Upper lobe of left lung (tissue), 4 donors: ENCODE measurements around the gene PSME2.

Experiments used
- EP300 ChIP-seq, 4 donors: sonication (generic); formaldehyde crosslinking; IDR thresholded peaks; one replicate each; pipeline ENCODE4 v1.5.1; 2017; ENCODE audit warnings: antibody characterized with exemption in 4 of 4, control low read depth in 2 of 4
- POLR2A ChIP-seq, 4 donors: fragments of 450-650 bp; IDR thresholded peaks; one replicate each; pipeline ENCODE4 v1.5.1; 2016 to 2017; ENCODE audit warnings: antibody characterized with exemption in 4 of 4, mild to moderate bottlenecking in 2 of 4
- TF ChIP-seq, protein P1 (sequence below), 6 experiments: fragments of 450-650 bp in 4 of 6; fragments of 200-600 bp in 2 of 6; sonication (generic) in 2 of 6; IDR thresholded peaks; one replicate each; pipeline ENCODE4 v1.5.1; 2016 to 2019; ENCODE audit warnings: antibody characterized with exemption in 6 of 6

- TF ChIP-seq, protein P1, sequence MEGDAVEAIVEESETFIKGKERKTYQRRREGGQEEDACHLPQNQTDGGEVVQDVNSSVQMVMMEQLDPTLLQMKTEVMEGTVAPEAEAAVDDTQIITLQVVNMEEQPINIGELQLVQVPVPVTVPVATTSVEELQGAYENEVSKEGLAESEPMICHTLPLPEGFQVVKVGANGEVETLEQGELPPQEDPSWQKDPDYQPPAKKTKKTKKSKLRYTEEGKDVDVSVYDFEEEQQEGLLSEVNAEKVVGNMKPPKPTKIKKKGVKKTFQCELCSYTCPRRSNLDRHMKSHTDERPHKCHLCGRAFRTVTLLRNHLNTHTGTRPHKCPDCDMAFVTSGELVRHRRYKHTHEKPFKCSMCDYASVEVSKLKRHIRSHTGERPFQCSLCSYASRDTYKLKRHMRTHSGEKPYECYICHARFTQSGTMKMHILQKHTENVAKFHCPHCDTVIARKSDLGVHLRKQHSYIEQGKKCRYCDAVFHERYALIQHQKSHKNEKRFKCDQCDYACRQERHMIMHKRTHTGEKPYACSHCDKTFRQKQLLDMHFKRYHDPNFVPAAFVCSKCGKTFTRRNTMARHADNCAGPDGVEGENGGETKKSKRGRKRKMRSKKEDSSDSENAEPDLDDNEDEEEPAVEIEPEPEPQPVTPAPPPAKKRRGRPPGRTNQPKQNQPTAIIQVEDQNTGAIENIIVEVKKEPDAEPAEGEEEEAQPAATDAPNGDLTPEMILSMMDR (IDR thresholded peaks at IDR 0.05), result no peak
- TF ChIP-seq POLR2A (IDR thresholded peaks at IDR 0.05), result no peak
- no peak for TF ChIP-seq EP300 (IDR thresholded peaks at IDR 0.05)
Observed at GRCh38 chr14:24194186-24194872, 47.9 kb upstream of the PSME2 start.
